ENCODE measurements around the gene ASPDH. TPM values are rescaled to one million over a fixed set of nuclear protein-coding genes. Genes with fewer than 3 reads are reported as not detected.
"Not testable (repeated sequence)": the region's sequence is repeated elsewhere in the genome, so short reads cannot be mapped to it uniquely, and the experiment has no call there.

The ASPDH gene
- polyA plus RNA-seq, 4 donors, result 7.2 to 13.3 (median 10.6) TPM

DNA sequence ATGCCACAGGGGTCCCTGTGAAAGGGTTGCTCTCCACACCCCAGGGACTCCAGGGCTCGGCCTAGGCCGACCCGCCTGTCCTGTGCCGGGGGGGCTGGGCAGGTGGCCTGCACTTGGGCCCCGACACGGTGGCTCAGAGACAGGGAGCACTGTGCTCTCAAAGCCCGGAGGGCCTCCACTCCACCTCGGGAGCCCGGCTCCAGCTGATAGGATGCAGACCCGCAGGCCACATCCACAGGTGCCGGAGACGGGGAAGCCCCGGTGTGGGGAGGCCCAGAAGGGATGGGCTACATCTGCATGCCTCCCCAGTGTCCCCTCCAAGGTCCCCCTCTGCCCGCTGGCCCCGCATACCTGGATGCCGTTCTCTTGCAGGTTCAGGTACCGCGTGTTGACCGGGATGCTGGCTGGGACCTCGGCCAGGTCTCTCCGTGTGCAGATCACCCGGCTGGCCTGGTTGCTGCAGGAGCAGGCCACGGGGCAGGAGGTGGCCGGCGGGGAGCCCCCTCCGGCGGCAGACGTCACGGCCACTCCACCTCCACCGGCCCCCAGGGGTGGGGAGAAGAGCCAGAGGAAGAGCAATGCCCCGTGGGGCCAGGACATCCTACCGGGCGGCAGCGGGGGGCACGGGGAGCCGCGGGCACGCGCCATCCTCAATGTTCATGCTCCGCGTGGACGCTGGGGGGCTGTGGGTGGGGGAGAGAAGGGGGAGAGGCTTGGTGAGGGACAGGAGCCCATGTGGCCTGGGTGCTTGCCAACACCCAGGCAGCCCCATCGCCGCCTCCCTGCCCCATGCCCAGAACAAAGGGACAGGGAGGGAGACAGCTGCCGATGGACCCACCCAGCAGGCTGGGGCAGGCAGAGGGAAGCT, 34.7 kb upstream of the ASPDH start:
- no peak for DNase-seq (ENCODE audit: low read depth in 4 of 4, low spot score in 2 of 4)

DNA sequence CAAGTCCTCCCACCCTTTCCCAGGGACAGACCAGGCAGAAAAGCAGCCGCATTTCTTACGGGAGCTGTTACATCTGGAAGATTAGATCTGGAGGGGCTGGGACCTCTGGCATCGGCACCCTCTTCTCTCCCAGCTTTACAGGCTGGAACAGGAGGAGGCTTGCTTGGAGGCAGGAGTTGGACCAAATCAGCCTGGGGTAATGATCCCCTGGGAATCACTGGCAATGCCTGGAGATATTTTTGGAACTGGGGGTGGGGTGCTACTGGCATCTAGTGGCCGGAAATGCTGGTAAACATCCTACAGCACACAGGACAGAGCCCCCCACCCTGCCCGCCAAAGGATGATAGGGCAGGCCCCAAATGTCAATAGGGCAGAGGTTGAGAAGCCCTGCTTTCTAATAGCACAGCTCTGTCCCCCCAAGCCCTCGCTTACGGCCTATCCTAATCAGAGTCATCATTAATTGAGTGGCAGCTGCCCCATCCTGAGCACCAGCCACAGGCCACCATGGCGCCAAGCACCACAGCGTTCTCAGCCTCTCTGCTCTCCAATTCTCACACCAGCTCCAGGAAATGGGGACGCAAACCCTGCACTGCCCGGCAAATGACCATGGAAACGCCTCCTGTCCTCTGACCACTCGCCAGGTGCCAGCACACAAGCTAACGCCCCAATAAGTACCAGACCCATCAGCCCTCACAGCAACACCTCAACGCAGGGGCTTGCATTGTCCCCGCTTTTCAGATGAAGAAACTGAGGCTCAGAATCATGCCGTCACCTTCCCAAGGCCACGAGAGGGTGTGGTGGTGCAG, 33.9 kb upstream of the ASPDH start:
- no peak for DNase-seq (ENCODE audit: low read depth in 4 of 4, low spot score in 2 of 4)

DNA sequence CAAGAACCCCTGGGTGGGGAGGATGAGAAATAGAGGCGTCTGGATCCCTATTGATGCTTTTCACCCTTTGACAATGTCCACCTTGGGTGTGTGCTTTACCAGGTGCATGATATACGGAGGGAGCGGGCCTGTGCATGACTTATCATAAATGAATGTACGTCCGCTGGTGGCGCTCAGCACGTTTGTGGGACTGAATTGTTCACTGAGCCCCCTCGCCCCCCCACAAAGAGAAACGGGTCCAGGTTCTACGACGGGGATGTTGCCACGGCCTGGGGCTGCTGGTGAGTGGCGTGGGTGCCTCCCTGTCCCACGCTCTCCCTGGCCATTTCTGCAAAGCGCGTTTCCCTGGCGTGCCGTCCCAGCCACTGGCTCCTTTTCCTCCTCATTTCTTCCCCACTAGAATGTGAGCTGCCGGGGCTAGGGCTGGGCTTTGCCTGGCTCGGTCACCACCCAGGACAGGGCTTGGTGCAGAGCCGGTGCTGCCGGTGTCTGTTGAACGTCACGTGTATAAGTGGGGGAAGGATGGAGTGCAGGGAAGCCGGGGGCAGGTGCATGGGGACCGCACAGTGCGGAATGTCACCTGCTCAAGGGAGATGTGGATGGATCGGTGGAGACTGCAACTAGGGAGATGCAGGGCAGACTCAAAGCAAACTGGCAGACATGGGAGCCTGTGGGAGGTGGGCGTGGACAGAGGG, 33.0 kb upstream of the ASPDH start:
- DNase-seq (ENCODE audit: low read depth in 4 of 4, low spot score in 2 of 4), result no peak

DNA sequence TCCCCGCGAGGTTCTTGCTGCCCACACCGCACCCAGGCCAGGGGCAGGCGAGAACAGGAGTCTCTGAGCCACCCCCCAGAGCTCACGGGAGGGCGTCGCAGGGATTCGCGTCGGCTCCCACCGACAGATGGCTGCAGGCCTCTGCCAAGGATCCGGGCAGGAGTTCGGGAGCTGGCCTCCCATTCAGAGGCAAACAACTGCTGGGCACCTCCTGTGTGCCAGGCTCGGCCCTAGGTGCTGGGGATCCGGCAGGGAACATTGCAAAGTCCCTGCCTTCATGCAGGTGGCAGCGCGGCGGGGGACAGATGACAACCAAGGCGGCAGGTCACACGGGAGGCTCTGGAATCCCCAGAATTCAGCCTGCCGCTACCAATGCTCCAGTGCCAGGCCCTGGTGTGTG, 29.2 kb upstream of the ASPDH start:
- DNase-seq (ENCODE audit: low read depth in 4 of 4, low spot score in 2 of 4), result no peak

DNA sequence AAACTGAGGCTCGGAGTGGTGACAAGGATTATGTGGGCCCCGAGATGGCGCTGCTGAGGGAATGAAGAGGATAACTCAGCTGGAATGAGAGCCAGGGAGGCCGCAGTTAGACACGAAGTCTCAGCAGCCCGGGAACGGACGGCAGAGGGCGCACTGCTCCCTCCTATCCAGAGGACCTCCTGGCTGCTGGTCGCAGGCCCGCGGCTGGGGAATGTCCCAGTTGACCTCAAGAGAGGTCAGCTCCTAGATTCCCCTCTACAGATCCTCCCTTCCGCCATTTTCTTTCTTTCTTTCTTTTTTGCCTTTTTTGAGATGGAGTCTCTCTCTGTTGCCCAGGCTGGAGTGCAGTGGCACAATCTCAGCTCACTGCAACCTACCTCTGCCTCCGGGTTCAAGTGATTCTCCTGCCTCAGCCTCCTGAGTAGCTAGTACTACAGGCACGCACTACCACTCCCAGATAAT, 24.1 kb upstream of the ASPDH start:
- DNase-seq (ENCODE audit: low read depth in 4 of 4, low spot score in 2 of 4), result peak in 2 of 4 donors; percentile 28 to 40

DNA sequence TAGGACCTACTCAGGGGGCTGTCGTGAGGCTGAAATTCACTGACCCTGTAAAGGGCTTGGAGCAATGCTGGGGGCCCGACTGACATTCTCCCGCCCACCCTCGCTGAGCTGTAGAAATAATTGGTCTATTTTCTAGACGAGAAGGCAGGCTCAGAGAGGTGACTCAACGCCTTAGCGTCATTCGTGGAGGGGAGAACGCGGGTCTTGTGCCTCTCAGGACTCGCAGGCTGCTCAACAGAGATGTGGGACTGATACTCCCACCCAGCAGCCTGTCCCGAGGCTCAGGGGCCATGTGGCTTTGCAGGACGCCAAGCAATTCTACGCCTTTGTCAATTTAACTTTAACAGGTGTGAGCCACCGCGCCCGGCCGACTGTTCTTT, 23.6 kb upstream of the ASPDH start:
- no peak for DNase-seq (ENCODE audit: low read depth in 4 of 4, low spot score in 2 of 4)

DNA sequence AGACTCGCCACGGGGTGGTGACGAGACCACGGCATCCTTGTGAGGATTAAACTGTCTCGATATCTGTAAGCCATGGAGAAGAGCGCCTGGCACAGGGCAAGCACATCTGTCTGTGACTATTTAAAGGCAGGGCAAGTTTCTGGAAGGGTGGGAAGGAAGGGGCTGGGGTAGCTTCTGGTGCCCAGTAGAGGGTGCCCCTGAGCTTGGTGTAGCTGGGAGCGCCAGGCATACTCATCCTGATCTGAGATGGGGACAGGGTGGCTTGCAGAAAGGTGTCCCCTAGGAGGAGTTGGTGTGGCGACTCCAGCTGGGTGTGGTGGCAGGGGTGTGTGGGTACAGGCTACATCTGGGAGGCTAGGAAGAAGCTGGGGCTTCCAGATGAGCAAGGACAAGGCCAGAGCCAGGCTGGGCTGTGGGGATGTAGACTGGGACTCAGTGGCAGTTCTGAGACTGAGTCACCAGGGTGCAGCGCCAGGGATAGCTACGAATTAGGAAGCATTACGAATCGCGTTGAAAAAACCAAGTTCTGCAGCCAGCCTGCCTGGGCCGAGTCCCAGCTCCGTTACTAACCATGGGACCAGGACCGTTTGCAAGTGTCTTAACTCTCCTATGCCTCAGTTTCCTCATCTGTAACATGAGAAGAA, 23.1 kb upstream of the ASPDH start:
- no peak for DNase-seq (ENCODE audit: low read depth in 4 of 4, low spot score in 2 of 4)

DNA sequence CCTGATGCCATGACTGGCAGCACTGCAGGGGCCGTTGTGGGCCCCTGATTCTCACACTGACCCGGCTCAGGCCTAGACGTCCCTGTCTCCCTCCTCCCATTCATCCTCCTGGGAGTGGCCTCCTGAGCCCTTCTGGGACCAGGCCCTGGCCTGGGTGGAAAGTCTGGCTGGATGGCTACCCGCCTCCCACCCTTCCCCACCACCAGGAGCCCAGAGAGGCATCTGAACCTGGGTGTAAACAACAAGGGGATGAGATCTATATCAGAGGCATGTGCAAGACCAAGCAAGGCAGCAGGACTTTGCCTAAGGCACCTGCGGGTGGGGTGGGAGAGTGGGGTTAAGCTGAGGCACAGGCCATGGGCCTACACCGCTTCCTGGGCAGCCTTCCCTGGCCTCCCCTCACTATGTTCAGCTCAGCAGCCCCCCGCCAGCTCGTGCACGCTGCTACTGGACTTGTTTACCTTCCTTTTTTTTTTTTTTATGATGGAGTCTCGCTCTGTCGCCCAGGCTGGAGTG, 22.0 kb upstream of the ASPDH start:
- DNase-seq (ENCODE audit: low read depth in 4 of 4, low spot score in 2 of 4), result no peak

DNA sequence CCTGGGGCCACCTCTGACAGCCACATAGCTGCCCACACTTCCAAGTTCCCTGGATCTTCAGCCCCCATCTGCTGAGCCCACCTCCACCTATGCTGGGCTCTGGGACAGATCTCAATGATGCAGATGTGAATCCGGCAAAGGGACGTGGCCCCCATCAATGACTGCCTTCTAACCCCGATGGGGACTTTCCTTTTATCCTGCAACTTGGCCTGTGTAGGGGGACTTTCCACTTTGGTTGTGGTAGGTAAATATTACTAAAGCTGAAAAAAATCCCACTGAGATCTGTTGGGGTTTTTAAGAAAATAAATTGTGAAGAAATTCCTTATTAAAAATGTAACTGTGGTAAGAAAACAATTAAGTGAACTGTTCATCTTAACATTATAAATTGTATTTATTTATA, 20.8 kb upstream of the ASPDH start:
- DNase-seq (ENCODE audit: low read depth in 4 of 4, low spot score in 2 of 4), result no peak

DNA sequence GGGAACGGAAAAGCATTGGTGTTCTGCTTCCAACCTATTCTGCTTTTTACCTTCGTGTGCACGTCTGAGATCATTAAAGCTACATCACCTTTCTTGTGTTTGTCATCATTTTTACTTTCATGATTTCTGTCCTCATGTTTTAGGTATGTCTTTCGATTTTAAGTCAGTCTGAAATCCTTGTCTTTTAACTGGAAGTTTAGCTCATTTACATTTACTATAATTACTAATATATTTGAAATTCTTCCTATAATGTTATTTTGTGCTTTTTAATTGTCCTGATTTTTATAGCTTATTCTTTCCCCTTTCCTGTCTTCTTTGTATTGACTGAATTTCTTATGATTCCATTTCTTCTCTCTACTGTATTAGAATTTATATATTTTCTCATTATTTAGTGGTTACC, 19.2 kb upstream of the ASPDH start:
- DNase-seq (ENCODE audit: low read depth in 4 of 4, low spot score in 2 of 4), result no peak

DNA sequence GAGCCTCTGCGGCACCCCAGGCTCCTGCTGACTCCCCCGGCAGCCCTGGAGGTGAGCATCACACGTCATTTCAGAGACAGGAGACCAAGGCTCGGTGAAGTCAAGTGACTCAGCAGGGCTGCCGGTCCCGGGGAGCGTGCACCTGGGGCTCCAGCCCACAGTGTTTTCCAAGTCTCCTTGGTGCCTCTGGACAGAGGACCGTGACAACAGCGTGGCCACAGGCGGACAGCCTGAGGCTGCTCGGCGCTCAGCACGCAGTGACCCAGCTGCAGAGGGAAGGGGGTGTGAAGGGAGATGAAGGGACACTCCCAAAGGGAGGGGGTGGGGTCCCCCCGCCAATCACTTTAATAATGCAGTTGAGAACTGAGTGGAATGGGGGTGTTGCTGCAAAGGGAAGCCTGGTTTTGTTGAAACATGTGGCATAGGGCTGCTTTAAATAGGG, 17.5 kb upstream of the ASPDH start:
- DNase-seq (ENCODE audit: low read depth in 4 of 4, low spot score in 2 of 4), result no peak

DNA sequence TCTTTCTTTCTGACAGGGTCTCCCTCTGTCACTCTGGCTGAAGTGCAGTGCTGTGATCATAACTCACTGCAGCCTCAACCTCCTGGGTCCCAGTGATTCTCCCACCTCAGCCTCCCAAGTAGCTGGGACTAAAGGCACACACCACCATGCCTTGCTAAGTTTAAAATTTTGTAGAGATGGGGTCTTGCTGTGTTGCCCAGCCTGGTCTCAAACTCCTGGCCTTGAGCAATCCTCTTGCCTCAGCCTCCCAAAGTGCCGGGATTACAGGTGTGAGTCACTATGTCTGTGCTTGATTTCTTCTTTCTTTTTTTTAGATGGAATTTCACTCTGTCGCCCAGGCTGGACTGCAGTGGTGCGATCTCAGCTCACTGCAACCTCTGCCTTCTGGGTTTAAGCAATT, 14.3 kb upstream of the ASPDH start:
- not testable (repeated sequence) for DNase-seq (ENCODE audit: low read depth in 4 of 4, low spot score in 2 of 4)

DNA sequence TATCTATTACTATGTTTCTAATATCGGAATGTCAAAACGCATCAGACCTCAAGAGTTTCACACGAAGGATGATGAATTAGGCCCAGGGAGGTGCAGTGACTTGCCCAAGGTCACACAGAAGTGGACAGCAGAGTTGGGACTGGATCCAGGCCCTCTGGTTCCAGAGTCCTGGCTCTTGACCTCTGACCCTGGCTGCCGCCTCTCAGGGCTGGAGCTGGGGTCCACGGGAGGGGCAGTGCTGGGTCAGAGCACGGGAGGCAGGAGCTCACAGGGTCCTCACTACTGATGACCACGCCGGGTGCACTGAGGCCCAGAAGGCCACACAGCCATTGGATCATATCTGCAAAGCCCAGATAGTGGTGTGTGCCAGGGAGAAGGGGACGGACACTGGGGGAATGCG, 9.2 kb upstream of the ASPDH start:
- DNase-seq (ENCODE audit: low read depth in 4 of 4, low spot score in 2 of 4), result no peak

DNA sequence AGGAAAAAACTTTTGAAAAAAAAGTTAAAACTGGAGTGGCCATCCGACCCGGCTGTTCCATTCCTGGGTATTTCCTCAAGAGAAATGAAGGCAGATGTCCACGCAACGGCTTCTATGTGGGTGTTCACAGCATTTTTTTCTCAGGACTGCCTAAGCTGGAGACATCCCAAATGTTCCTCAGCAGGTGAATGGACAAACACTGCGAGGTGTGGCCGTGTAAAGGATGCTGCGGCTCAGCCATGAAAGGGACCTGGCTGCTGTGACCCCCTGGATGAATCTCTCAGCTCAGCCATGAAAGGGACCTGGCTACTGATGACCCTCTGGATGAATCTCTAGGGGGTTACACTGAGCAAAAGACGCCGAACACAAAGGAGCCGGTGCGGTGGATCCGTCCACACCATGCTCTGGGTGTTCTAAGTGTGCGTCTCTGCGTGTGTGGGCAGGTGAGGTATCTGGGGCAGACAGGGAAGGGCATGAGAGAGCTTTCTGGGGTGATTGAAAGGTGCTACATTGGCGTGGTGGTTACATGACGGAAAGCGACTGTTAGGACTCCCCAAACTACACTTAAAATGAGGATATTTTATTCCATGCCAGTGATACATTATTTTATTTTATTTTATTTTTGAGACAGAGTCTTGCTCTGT, 7.2 kb upstream of the ASPDH start:
- DNase-seq (ENCODE audit: low read depth in 4 of 4, low spot score in 2 of 4), result no peak

DNA sequence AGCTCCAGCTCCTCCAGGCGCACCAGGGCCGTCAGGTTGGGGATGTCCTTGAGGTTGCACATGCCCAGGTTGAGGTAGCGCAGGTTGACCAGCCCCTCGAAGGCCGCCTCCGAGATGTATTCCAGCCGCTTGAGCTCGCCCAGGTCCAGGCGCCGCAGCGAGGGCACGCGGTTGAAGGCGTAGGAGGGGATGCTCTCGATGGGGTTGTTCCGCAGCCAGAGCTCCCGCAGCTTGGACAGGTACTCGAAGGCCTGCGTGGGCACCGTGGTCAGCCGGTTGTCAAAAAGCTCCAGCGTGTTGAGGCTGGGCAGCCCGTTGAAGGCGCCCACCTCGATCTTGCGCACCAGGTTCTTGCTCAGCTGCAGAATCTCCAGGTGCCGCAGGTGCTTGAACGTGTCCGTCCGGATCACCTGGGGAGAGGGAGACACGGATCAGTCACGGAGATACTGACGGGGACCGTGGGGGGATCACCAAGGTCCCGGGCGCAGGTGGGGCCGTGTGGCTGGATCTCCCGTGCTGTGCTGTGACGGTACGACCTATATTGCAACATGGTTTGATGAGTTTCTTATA, 5.4 kb upstream of the ASPDH start:
- no peak for DNase-seq (ENCODE audit: low read depth in 4 of 4, low spot score in 2 of 4)

DNA sequence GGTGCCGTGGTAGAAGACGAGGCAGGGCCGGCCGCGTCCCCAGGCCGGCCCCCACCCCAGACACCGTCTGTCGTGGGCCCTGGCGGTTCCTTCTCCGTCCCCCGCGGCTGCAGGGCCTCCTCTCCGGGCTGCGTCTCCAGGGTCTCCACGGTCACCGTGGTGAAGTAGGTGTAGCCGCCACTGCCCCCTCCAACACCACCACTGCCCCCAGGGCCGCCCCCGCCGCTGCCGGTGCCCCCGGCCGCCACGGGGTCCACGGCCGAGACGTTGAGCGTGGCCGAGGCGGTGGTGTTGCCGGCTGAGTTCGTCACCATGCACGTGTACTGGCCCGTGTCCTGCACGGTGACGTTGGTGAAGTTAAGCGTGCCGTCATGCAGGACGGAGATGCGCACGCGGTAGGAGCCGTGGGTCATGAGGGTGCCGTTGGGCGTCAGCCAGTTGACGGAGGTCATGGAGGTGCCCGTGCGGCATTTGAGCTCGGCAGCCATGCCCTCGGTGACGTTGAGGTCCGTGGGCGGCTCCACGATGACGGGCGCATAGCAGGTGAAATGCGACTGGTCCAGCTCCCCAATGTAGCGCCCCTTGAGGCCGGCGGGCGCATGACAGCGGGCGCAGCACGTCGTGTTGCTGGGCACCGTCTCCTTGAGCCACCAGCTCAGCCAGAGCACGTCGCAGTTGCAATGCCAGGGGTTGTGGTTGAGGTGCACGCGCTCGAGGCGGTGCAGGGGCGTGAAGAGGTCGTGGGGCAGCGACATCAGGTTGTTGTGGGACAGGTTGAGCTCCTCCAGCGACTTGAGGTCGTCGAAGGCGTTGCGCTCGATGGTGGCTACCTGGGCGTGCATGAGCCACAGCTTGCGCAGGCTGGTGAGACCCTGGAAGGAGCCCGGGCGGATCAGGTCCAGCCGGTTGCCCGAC, 4.6 kb upstream of the ASPDH start:
- no peak for DNase-seq (ENCODE audit: low read depth in 4 of 4, low spot score in 2 of 4)

DNA sequence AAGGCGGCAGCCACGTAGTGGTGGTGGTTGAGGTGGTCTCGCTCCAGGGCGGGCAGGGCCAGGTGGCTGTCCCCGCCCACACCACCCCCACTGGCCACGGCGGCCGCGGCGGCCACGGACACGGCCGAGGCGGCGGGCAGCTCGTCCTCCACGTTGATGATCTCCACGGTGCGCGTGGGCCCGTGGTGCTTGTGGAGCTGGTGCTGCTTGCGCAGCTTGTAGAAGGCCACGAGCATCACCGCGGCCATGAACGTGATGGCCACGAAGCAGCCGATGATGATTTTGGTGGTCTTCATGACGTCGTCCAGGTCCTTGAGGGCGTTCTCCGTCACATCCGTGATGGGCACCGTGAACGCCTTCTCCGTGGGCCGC, 4.0 kb upstream of the ASPDH start:
- DNase-seq (ENCODE audit: low read depth in 4 of 4, low spot score in 2 of 4), result no peak

DNA sequence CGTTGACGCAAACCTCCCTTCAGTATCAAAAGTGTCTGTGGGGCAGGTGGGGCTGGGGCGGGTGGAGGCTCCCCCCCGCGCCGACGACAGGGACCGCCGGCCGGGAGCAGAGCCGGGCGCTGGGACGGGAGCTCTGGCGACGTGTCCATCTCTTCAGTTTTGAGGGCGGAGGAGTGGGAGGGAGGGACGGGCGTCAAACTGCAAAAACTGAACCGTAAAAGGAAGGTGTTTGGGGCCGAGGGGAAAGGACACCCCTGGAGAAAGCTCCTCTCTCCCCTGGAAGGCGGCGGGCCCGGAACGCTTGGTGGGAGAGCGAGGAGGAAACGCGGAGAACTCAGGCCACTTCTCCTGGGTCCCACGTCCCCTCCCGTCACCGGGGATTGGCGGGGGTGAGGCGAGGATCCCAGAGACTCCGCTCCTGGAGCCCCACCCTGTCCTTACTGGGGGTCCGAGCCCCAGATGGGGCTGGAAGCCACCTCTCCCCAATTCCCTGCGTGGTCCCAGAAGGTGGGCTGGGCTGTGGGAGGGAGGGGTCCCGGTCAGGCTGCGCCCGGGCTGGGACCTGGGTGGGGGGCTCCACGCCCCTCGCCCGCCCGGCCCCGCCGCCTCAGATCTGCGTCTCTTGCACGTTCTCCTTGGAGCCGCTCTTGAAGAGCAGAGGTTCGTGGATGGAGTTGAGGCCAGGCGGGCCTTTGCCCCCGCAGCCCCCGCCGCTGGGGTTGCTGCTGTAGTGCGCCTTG, 3.4 kb upstream of the ASPDH start:
- DNase-seq (ENCODE audit: low read depth in 4 of 4, low spot score in 2 of 4), result no peak
